Panc1 (cell line): ENCODE results near the gene OSBPL1A. TPM values are rescaled to one million over a fixed set of nuclear protein-coding genes. Genes with fewer than 3 reads are reported as not detected.

Experiments used
- ATAC-seq: fragments of 200-7000 bp; cut with Tn5 transposase; 2 replicates; pipeline ENCODE4 v1.9.1; 2020; ENCODE audit warnings: mild to moderate bottlenecking, moderate library complexity
- BruUV-seq: library from RNA; stranded (reverse); fragments of 400-500 nt; replicated peaks from 2 replicates; lab custom pipeline; 2021; lab: Mats Ljungman, UMichigan
- CTCF ChIA-PET: fragments of 300-600 bp; sonication (Branson Sonifier 250); formaldehyde crosslinking; loops from one replicate; lab custom pipeline; 2022; ENCODE audit warnings: antibody characterized with exemption; lab: Charles Lee
- POLR2A ChIA-PET: fragments of 300-600 bp; sonication (Branson Sonifier 250); formaldehyde crosslinking; loops from one replicate; lab custom pipeline; 2022; ENCODE audit warnings: antibody characterized with exemption; lab: Charles Lee
- DNase-seq: peaks from one replicate; pipeline ENCODE4 v3.0.0-alpha.2; 2010; ENCODE audit warnings: low read depth, low spot score
- H3K27ac ChIP-seq: 2 replicates; pipeline ENCODE4 v1.5.1; 2011; ENCODE audit warnings: mild to moderate bottlenecking, low read length, inconsistent platforms
- H3K27me3 ChIP-seq: fragments of 200-500 bp; sonication (Bioruptor generic); 2 replicates; pipeline ENCODE4 v1.6.0; 2014; ENCODE audit warnings: low read length, inconsistent platforms; ENCODE audit not compliant: control insufficient read depth, insufficient read depth
- H3K36me3 ChIP-seq: fragments of 200-500 bp; sonication (Bioruptor generic); 2 replicates; pipeline ENCODE4 v1.5.1; 2014; ENCODE audit warnings: inconsistent platforms, mild to moderate bottlenecking, low read length, moderate library complexity; ENCODE audit not compliant: control insufficient read depth, insufficient read depth
- H3K4me1 ChIP-seq: 2 replicates; pipeline ENCODE4 v1.5.1; 2011; ENCODE audit warnings: inconsistent platforms, mild to moderate bottlenecking, low read length, moderate library complexity; ENCODE audit not compliant: control insufficient read depth, insufficient read depth
- H3K4me3 ChIP-seq, 2 experiments: 2 replicates each; pipeline ENCODE4 v1.5.1; 2011 to 2012; ENCODE audit warnings: low read depth in 2 of 2, low read length in 2 of 2, mild to moderate bottlenecking in 2 of 2, inconsistent platforms in 1 of 2, moderate library complexity in 1 of 2
- H3K9me3 ChIP-seq: fragments of 200-500 bp; sonication (Bioruptor generic); 2 replicates; pipeline ENCODE4 v1.5.1; 2014; ENCODE audit warnings: low read depth, mild to moderate bottlenecking, inconsistent platforms, low read length, moderate library complexity; ENCODE audit not compliant: control insufficient read depth, insufficient read depth
- CTCF ChIP-seq: fragments of 450-650 bp; IDR thresholded peaks from 2 replicates; pipeline ENCODE4 v1.5.1; 2017; ENCODE audit warnings: mild to moderate bottlenecking
- POLR2AphosphoS5 ChIP-seq: IDR thresholded peaks from 2 replicates; pipeline ENCODE4 v1.6.1; 2012; ENCODE audit warnings: mild to moderate bottlenecking, low read depth, low read length, moderate library complexity
- REST ChIP-seq, 2 experiments: IDR thresholded peaks; 2 replicates each; pipeline ENCODE4 v1.6.1; 2011 to 2012; ENCODE audit warnings: low read depth in 2 of 2, control low read depth in 1 of 2, low read length in 1 of 2, mild to moderate bottlenecking in 1 of 2, moderate library complexity in 1 of 2; ENCODE audit not compliant: insufficient read depth in 1 of 2
- SIN3A ChIP-seq: IDR thresholded peaks from 2 replicates; pipeline ENCODE4 v1.6.1; 2012; ENCODE audit warnings: low read depth, mild to moderate bottlenecking, low read length, moderate library complexity, borderline replicate concordance; ENCODE audit not compliant: insufficient read depth
- TCF7L2 ChIP-seq: IDR thresholded peaks from 2 replicates; pipeline ENCODE4 v1.6.1; 2011; ENCODE audit warnings: mild to moderate bottlenecking, low read depth, low read length, inconsistent platforms
- in situ Hi-C: cut with HindIII; loops from 2 replicates; pipeline ENCODE4 v1.10.0; 2016; ENCODE audit warnings: low sequenced_read_pairs, low pct_unique_long_range_greater_than_20kb
- intact Hi-C: fragments of 100-400 bp; cut with micrococcal nuclease; formaldehyde crosslinking; loops from one replicate; pipeline ENCODE4 v1.10.0; 2022; ENCODE audit not compliant: unreplicated experiment
- total RNA-seq: library from RNA; stranded (reverse); gene quantifications from one replicate; pipeline ENCODE4 v1.2.1, GENCODE V29; 2021; ENCODE audit not compliant: unreplicated experiment

OSBPL1A gene
- total RNA-seq, 1 experiment from 2014 or later: 50.5 TPM

GRCh38 chr18:24446453-24446852 lies 48.8 kb upstream of the OSBPL1A start:
- intact Hi-C loops: no loop called here

GRCh38 chr18:24443870-24444269 lies 46.2 kb upstream of the OSBPL1A start:
- Histone ChIP-seq H3K27me3 (no peaks in the 10 kb centered on the region), H3K9me3 (no peaks in the 10 kb centered on the region), H3K4me1 (no peaks in the 10 kb centered on the region), H3K27ac (no peak overlapping the region), H3K4me3 (no peak overlapping the region), H3K36me3 (peaks cover 16% of the 10 kb centered on the region)
- no TSS peak for BruUV-seq
- intact Hi-C loops: no loop called here
- POLR2A ChIA-PET: no interaction called here
- DNase-seq (no peak), ATAC-seq (no peak)
- TF ChIP-seq CTCF (no peak), SIN3A (no peak), REST (IDR thresholded peaks at IDR 0.05; ENCODE audit: insufficient read depth in 1 of 2, low read depth in 2 of 2, low read length in 1 of 2) (no peak), POLR2AphosphoS5 (no peak)
- in situ Hi-C loops: no loop called here
- CTCF ChIA-PET: no interaction called here

More at GRCh38 chr18:24446453-24446852, 48.8 kb upstream of the OSBPL1A start:
- in situ Hi-C loops: no loop called here
- ChIA-PET CTCF (interaction anchor here (0.8 to 1.2 kb wide), 2 partner anchors 23 to 43 kb away, joined by 3 to 8 read pairs; no protein-coding TSS in a partner anchor), POLR2A (no interaction called here)
- no peak for TF ChIP-seq REST (IDR thresholded peaks at IDR 0.05; ENCODE audit: insufficient read depth in 1 of 2, low read depth in 2 of 2, low read length in 1 of 2)
- TF ChIP-seq CTCF: no peak
- no peak for TF ChIP-seq SIN3A
- no peak for TF ChIP-seq TCF7L2
- TF ChIP-seq POLR2AphosphoS5: no peak
- BruUV-seq: no TSS peak
- no peak for DNase-seq
- H3K4me1 ChIP-seq: no peaks in the 10 kb centered on the region
- no peak for ATAC-seq
- H3K36me3 ChIP-seq: peaks cover 28% of the 10 kb centered on the region
- no peak overlapping the region for H3K27ac ChIP-seq
- no peaks in the 10 kb centered on the region for H3K9me3 ChIP-seq
- H3K27me3 ChIP-seq: no peaks in the 10 kb centered on the region
- H3K4me3 ChIP-seq: no peak overlapping the region
